SU-DHL-6 (cell line): ENCODE results near the gene FHOD3.

Source experiments
- H2AFZ ChIP-seq: fragments of 200-600 bp; sonication (generic); 2 replicates; pipeline ENCODE4 v1.6.1; 2014; ENCODE audit warnings: low read depth, mild to moderate bottlenecking, moderate library complexity, mixed read lengths, antibody characterized with exemption, low read length; ENCODE audit not compliant: severe bottlenecking
- H3F3A ChIP-seq: fragments of 200-600 bp; shearing (Covaris generic); 2 replicates; pipeline ENCODE4 v1.6.0; 2016; ENCODE audit warnings: antibody characterized with exemption, mild to moderate bottlenecking; ENCODE audit not compliant: insufficient read depth
- H3K27ac ChIP-seq: fragments of 200-600 bp; sonication (generic); 2 replicates; pipeline ENCODE4 v1.5.1; 2016; ENCODE audit warnings: low read depth, mild to moderate bottlenecking, low read length, moderate library complexity, mixed read lengths
- H3K27me3 ChIP-seq: fragments of 200-600 bp; sonication (generic), shearing (Covaris generic); 2 replicates; pipeline ENCODE4 v1.6.0; 2014; ENCODE audit warnings: mild to moderate bottlenecking, low read length
- H3K36me3 ChIP-seq: fragments of 200-600 bp; sonication (generic); 2 replicates; pipeline ENCODE4 v1.6.1; 2014; ENCODE audit warnings: mild to moderate bottlenecking, low read length, mixed read lengths
- H3K4me2 ChIP-seq: fragments of 300-600, 200-600 bp; shearing (Covaris generic), sonication (generic); 2 replicates; pipeline ENCODE4 v1.6.0; 2014; ENCODE audit warnings: low read length, low read depth, mild to moderate bottlenecking; ENCODE audit not compliant: poor library complexity, severe bottlenecking
- H3K4me3 ChIP-seq: fragments of 200-600 bp; sonication (generic); 2 replicates; pipeline ENCODE4 v1.5.1; 2014; ENCODE audit warnings: antibody characterized with exemption, low read length, mild to moderate bottlenecking, mixed read lengths; ENCODE audit not compliant: insufficient read depth, poor library complexity, severe bottlenecking
- H3K79me2 ChIP-seq: fragments of 200-600 bp; sonication (generic); 2 replicates; pipeline ENCODE4 v1.6.1; 2014; ENCODE audit warnings: mild to moderate bottlenecking, low read length, moderate library complexity; ENCODE audit not compliant: insufficient read depth
- H3K9ac ChIP-seq: fragments of 200-600 bp; sonication (generic); 2 replicates; pipeline ENCODE4 v1.7.0; 2014; ENCODE audit warnings: mild to moderate bottlenecking, low read length
- H3K9me2 ChIP-seq: fragments of 200-600 bp; sonication (generic); replicated peaks from 2 replicates; pipeline ENCODE4 v1.6.1; 2014; ENCODE audit warnings: low read length; ENCODE audit not compliant: insufficient read depth
- H3K9me3 ChIP-seq: fragments of 200-600 bp; sonication (generic); 2 replicates; pipeline ENCODE4 v1.6.1; 2014; ENCODE audit warnings: low read length, mixed read lengths; ENCODE audit not compliant: insufficient read depth
- H4K20me1 ChIP-seq: fragments of 200-600 bp; sonication (generic); 2 replicates; pipeline ENCODE4 v1.6.1; 2014; ENCODE audit warnings: low read depth, mild to moderate bottlenecking, antibody characterized with exemption, low read length, moderate library complexity, mixed read lengths
- EZH2phosphoT487 ChIP-seq: fragments of 200-600 bp; sonication (generic), shearing (Covaris generic); conservative IDR thresholded peaks from 2 replicates; pipeline ENCODE4 v1.6.1; 2018; ENCODE audit warnings: mild to moderate bottlenecking, antibody characterized with exemption, low read length, moderate library complexity, mixed read lengths
- TF ChIP-seq, protein P1 (sequence below): fragments of 200-600 bp; sonication (generic); IDR thresholded peaks from one replicate; pipeline ENCODE4 v1.5.1; 2017; ENCODE audit warnings: antibody characterized with exemption, mild to moderate bottlenecking, low read length, moderate library complexity; ENCODE audit not compliant: insufficient read depth, poor library complexity, severe bottlenecking

FHOD3 gene

DNA sequence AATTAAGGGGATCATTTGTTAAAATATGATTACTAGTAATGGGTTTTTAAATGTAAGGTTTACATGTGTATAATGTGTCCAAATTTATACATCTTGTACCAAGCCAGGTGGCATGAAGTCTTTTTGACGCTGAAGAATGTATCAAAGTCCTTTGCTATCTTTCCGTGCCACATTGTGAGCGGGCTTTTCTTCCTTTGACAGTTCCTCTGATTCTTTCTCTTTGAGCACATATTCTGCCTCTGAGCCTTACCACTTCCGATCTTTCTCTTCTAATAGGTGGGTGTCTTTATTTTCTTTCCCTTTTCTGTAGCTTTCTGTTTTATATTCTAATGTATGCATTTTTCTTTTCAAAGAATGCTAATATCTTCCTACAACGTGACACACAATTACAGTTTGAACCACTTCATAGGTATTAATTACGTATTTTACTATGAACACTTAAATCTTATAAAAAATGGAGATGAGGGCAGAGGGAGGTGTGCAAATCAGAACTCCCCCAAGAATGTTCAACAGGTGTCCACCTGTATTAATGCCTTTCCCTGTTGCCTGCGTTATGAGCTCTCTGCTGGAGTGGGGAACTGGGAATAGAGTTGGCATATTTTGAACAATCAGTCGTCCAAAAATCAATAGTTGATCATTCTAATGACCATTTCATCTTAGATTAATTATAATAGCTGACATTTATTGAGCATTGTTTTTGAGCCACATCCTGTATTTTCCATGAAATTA lies 355.8 kb downstream of the FHOD3 start:
- Histone ChIP-seq H3K27ac (no peak overlapping the region), H3K9me2 (no peaks in the 10 kb centered on the region), H2AFZ (no peak overlapping the region), H3K36me3 (no peaks in the 10 kb centered on the region), H3K9ac (no peak overlapping the region), H4K20me1 (no peaks in the 10 kb centered on the region), H3K79me2 (no peaks in the 10 kb centered on the region), H3K4me2 (no peak overlapping the region), H3F3A (no peaks in the 10 kb centered on the region), H3K9me3 (no peaks in the 10 kb centered on the region), H3K4me3 (no peak overlapping the region), H3K27me3 (0 out of 2 replicates have a peak, but pooled peaks cover 2% of the 10 kb centered on the region)
- TF ChIP-seq, protein P1, sequence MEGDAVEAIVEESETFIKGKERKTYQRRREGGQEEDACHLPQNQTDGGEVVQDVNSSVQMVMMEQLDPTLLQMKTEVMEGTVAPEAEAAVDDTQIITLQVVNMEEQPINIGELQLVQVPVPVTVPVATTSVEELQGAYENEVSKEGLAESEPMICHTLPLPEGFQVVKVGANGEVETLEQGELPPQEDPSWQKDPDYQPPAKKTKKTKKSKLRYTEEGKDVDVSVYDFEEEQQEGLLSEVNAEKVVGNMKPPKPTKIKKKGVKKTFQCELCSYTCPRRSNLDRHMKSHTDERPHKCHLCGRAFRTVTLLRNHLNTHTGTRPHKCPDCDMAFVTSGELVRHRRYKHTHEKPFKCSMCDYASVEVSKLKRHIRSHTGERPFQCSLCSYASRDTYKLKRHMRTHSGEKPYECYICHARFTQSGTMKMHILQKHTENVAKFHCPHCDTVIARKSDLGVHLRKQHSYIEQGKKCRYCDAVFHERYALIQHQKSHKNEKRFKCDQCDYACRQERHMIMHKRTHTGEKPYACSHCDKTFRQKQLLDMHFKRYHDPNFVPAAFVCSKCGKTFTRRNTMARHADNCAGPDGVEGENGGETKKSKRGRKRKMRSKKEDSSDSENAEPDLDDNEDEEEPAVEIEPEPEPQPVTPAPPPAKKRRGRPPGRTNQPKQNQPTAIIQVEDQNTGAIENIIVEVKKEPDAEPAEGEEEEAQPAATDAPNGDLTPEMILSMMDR: no peak

DNA sequence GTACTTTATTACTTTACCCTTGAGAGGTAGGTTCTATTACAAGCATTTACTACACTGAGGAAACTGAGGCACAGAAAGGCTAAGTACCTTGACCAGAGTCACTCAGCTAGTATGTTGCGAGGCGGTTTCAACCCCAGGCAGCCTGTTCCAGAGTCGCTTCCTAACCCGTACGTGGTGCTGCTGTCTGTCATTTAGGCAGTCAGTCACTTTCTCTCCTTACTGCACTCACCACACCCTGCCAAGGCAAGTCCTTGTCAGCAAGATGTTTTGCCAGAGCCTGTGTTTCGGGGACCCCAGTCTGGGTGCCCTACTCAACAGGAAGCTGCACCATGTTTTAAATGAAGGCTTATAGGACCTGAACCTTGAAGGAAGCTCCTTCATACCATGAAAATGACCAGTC lies 356.4 kb downstream of the FHOD3 start:
- Histone ChIP-seq H3K27ac (no peak overlapping the region), H3F3A (no peaks in the 10 kb centered on the region), H3K9ac (no peak overlapping the region), H3K4me3 (no peak overlapping the region), H3K36me3 (no peaks in the 10 kb centered on the region), H4K20me1 (no peaks in the 10 kb centered on the region), H3K27me3 (0 out of 2 replicates have a peak, but pooled peaks cover 2% of the 10 kb centered on the region), H3K9me2 (no peaks in the 10 kb centered on the region), H3K9me3 (no peaks in the 10 kb centered on the region), H3K4me2 (no peak overlapping the region), H3K79me2 (no peaks in the 10 kb centered on the region), H2AFZ (no peak overlapping the region)
- TF ChIP-seq, protein P1: no peak
- TF ChIP-seq EZH2phosphoT487: no peak

DNA sequence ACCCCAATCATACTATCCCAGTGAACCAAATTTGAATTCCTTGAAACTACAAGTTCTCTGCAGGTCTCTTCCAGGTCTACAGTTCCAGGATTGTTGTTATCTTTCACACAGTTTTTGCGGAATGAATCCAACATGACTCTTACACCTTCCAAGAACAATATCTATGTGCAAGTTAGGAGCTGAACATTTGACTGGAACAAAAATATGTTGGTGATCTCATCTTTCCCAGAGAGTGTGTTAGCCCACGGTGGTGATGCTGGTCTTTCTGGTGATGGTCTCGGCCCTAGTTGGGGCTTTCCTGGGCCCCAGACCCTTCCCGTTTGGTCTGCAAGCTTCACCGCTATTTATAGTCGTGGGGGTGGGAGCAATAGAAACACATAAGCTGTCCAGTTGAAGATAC lies 357.6 kb downstream of the FHOD3 start:
- Histone ChIP-seq H4K20me1 (no peaks in the 10 kb centered on the region), H3K79me2 (no peaks in the 10 kb centered on the region), H3K4me2 (no peak overlapping the region), H3K27me3 (0 out of 2 replicates have a peak, but pooled peaks cover 2% of the 10 kb centered on the region), H3K27ac (no peak overlapping the region), H3K4me3 (no peak overlapping the region), H3K9ac (no peak overlapping the region), H3K36me3 (no peaks in the 10 kb centered on the region), H3F3A (no peaks in the 10 kb centered on the region), H2AFZ (no peak overlapping the region), H3K9me3 (no peaks in the 10 kb centered on the region), H3K9me2 (no peaks in the 10 kb centered on the region)
- TF ChIP-seq, protein P1: no peak
- TF ChIP-seq EZH2phosphoT487: no peak
